Epithelial cell of proximal tubule (primary cell): ENCODE measurements around the gene CPNE7. TPM values are rescaled to one million over a fixed set of nuclear protein-coding genes. Genes with fewer than 3 reads are reported as not detected.

Experiments used
- DNase-seq: peaks from one replicate; pipeline ENCODE4 v3.0.0-alpha.2; 2011; ENCODE audit warnings: low read depth
- H3K4me3 ChIP-seq: 2 replicates; pipeline ENCODE4 v1.5.1; 2011; ENCODE audit warnings: low read depth, mild to moderate bottlenecking, low read length
- total RNA-seq: library from RNA; depleted of rRNA; stranded (reverse); fragments of >200 nt; gene quantifications from 2 replicates; pipeline ENCODE4 v1.2.3, GENCODE V29; 2015
- TF ChIP-seq, protein P1 (sequence below): conservative IDR thresholded peaks from 2 replicates; pipeline ENCODE4 v1.5.1; 2012; ENCODE audit warnings: low read depth, mild to moderate bottlenecking, low read length

The CPNE7 gene
- total RNA-seq, 1 donor from 2014 or later: 20.2 TPM

DNA sequence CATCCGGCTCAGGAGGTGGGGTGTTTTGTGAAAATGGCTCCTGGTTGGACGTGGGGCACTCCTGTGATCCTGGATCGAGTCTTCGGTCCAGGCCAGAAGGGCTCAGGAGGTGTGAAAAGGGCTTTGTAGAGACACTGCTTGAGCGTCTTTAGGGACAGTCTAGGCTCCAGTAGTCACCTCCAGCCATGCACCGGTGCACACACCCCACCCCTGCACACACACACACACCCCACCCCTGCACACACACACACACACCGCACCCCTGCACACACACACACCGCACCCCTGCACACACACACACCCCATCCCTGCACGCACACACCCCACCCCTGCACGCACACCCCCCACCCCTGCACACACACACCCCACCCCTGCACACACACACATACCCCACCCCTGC is 62.9 kb downstream of the CPNE7 start:
- DNase-seq: no peak
- H3K4me3 ChIP-seq: no peak overlapping the region
- TF ChIP-seq, protein P1, sequence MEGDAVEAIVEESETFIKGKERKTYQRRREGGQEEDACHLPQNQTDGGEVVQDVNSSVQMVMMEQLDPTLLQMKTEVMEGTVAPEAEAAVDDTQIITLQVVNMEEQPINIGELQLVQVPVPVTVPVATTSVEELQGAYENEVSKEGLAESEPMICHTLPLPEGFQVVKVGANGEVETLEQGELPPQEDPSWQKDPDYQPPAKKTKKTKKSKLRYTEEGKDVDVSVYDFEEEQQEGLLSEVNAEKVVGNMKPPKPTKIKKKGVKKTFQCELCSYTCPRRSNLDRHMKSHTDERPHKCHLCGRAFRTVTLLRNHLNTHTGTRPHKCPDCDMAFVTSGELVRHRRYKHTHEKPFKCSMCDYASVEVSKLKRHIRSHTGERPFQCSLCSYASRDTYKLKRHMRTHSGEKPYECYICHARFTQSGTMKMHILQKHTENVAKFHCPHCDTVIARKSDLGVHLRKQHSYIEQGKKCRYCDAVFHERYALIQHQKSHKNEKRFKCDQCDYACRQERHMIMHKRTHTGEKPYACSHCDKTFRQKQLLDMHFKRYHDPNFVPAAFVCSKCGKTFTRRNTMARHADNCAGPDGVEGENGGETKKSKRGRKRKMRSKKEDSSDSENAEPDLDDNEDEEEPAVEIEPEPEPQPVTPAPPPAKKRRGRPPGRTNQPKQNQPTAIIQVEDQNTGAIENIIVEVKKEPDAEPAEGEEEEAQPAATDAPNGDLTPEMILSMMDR: no peak

GRCh38 chr16:89639385-89639784 is 63.8 kb downstream of the CPNE7 start:
- TF ChIP-seq, protein P1: no peak
- no peak for DNase-seq
- no peak overlapping the region for H3K4me3 ChIP-seq

GRCh38 chr16:89641458-89642119 is 66.0 kb downstream of the CPNE7 start:
- TF ChIP-seq, protein P1: no peak
- H3K4me3 ChIP-seq: no peak overlapping the region
- DNase-seq: no peak

DNA sequence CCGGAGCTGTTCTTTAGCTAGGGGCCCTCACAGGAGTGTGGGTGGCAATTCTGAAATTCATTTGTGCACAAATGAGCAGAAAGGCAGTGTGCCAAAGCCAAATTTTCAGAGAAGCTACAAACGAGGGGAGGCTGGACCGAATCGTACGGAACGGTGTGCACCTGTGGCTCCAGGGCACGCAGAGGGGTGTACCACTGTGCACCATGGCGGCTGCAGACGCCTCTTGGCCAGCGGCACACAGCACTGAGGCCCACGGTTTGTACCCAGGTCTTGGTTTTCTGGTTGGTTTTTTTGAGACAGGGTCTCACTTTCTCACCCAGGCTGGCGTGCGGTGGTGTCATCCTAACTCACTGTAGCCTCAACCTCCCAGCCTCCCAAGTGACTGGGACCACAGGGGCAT is 67.0 kb downstream of the CPNE7 start:
- TF ChIP-seq, protein P1: no peak
- H3K4me3 ChIP-seq: no peak overlapping the region

GRCh38 chr16:89643769-89644300 is 68.3 kb downstream of the CPNE7 start:
- TF ChIP-seq, protein P1: no peak
- no peak overlapping the region for H3K4me3 ChIP-seq
- DNase-seq: no peak

More for the DNA sequence above, 67.0 kb downstream of the CPNE7 start:
- no peak for DNase-seq

- no peak for DNase-seq
- TF ChIP-seq, protein P1: no peak
- no peak overlapping the region for H3K4me3 ChIP-seq
Observed at GRCh38 chr16:89645122-89645521, 69.6 kb downstream of the CPNE7 start.

DNA sequence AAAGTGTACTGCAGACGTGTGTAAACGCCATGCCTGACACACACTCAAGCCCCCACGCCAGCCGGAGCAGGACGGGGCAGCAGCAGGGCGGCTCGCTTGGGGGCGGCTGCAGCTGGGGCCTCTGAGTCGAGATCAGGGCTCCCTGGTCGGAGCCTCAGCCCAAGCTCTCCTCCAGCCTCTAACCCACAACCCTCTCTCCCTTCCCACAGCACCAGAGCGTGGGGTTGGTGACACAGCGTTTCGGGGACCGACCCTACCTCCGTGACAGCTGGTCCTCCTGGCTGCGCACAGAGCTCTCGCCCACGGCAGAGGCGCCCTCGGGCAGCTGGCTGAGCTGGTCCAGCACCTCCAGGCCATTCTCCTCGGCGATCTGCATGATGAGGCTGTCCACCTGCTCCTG is 70.7 kb downstream of the CPNE7 start:
- no peak overlapping the region for H3K4me3 ChIP-seq
- TF ChIP-seq, protein P1: no peak
- DNase-seq: no peak
